Activated CD8-positive, alpha-beta memory T cell treated with anti-CD3 and anti-CD28 coated beads for 48 hours (primary cell): Measurements from ENCODE around the gene KCNF1.

ENCODE experiments used
- DNase-seq, 3 experiments: peaks; one replicate each; pipeline ENCODE4 v3.0.0-alpha.2; 2020; ENCODE audit warnings: low read depth in 2 of 3, low spot score in 2 of 3

Gene KCNF1

GRCh38 chr2:10918661-10919409 lies 7.1 kb downstream of the KCNF1 start:
- no peak for DNase-seq

GRCh38 chr2:10919410-10919770 lies 7.7 kb downstream of the KCNF1 start:
- no peak for DNase-seq

- DNase-seq = no peak
Observed at GRCh38 chr2:10919771-10920621, 8.3 kb downstream of the KCNF1 start.

GRCh38 chr2:10920764-10921388 lies 9.1 kb downstream of the KCNF1 start:
- no peak for DNase-seq

GRCh38 chr2:10921525-10921924 lies 9.8 kb downstream of the KCNF1 start:
- DNase-seq = no peak

- no peak for DNase-seq
Observed at GRCh38 chr2:10922307-10923007, 10.7 kb downstream of the KCNF1 start.

GRCh38 chr2:10923008-10923375 lies 11.3 kb downstream of the KCNF1 start:
- no peak for DNase-seq

- no peak for DNase-seq
Observed at GRCh38 chr2:10923965-10924364, 12.2 kb downstream of the KCNF1 start.

- DNase-seq = no peak
Observed at GRCh38 chr2:10924441-10924840, 12.7 kb downstream of the KCNF1 start.

GRCh38 chr2:10924859-10925258 lies 13.1 kb downstream of the KCNF1 start:
- DNase-seq = no peak

GRCh38 chr2:10926191-10926820 lies 14.6 kb downstream of the KCNF1 start:
- DNase-seq = no peak

GRCh38 chr2:10930721-10931516 lies 19.2 kb downstream of the KCNF1 start:
- DNase-seq = no peak

GRCh38 chr2:10931710-10932255 lies 20.0 kb downstream of the KCNF1 start:
- no peak for DNase-seq

GRCh38 chr2:10932345-10933151 lies 20.8 kb downstream of the KCNF1 start:
- DNase-seq = no peak

- no peak for DNase-seq
Observed at GRCh38 chr2:10933700-10934225, 22.0 kb downstream of the KCNF1 start.

- no peak for DNase-seq
Observed at GRCh38 chr2:10934308-10934978, 22.7 kb downstream of the KCNF1 start.

- DNase-seq = no peak
Observed at GRCh38 chr2:10934979-10935350, 23.2 kb downstream of the KCNF1 start.

GRCh38 chr2:10935366-10935918 lies 23.7 kb downstream of the KCNF1 start:
- DNase-seq = no peak
